Large intestine (tissue), 12 donors: ENCODE measurements around the gene SULT2B1. TPM values are rescaled to one million over a fixed set of nuclear protein-coding genes. Genes with fewer than 3 reads are reported as not detected.

Experiments
- DNase-seq, 2 donors: peaks; one replicate each; pipeline versions ENCODE4 v3.0.0 to v3.0.0-alpha.2; 2013
- H3K27ac ChIP-seq: one replicate; pipeline ENCODE4 v1.5.1; 2013; ENCODE audit warnings: low read length
- H3K27me3 ChIP-seq: 2 replicates; pipeline ENCODE4 v1.6.1; 2013; ENCODE audit warnings: low read length; ENCODE audit not compliant: control insufficient read depth, insufficient read depth
- H3K36me3 ChIP-seq: 2 replicates; pipeline ENCODE4 v1.6.1; 2013; ENCODE audit warnings: low read length; ENCODE audit not compliant: control insufficient read depth, insufficient read depth
- H3K4me1 ChIP-seq: one replicate; pipeline ENCODE4 v1.6.1; 2013; ENCODE audit warnings: low read length; ENCODE audit not compliant: control insufficient read depth, insufficient read depth
- H3K4me3 ChIP-seq: one replicate; pipeline ENCODE4 v1.5.1; 2013; ENCODE audit warnings: low read length
- H3K9me3 ChIP-seq: one replicate; pipeline ENCODE4 v1.6.1; 2013; ENCODE audit warnings: mild to moderate bottlenecking, low read depth, low read length, moderate library complexity; ENCODE audit not compliant: control insufficient read depth
- whole genome bisulfite sequencing: methylation state at CpG from one replicate; pipeline ENCODE4 v1.1.5; 2013; ENCODE audit warnings: low lambda C conversion rate; ENCODE audit not compliant: insufficient coverage; 5-methylcytosine and 5-hydroxymethylcytosine counted together
- long read RNA-seq, 11 donors: transcript quantifications; one replicate each; lab custom pipeline, GENCODE V29; 2026
- polyA plus RNA-seq: library from polyadenylated mRNA; unstranded; fragments of 120-200 nt; gene quantifications from one replicate; pipeline ENCODE4 v1.2.1, GENCODE V29; 2013

SULT2B1 gene
- 1.0 TPM for polyA plus RNA-seq
- long read RNA-seq, donor 1: 0 reads
- long read RNA-seq, donor 2, partial matches to known transcripts: 3,943 of 4,037 reads
- long read RNA-seq, donor 2, other reads (novel, unspliced or antisense): 91 of 4,037 reads
- long read RNA-seq, donor 3, partial matches to known transcripts: 0 of 2 reads
- long read RNA-seq, donor 3, other reads (novel, unspliced or antisense): 0 of 2 reads
- long read RNA-seq, donor 4: 0 reads
- long read RNA-seq, donor 5: 0 reads
- long read RNA-seq, donor 6: 0 reads
- long read RNA-seq, donor 7: 0 reads
- long read RNA-seq, donor 8, partial matches to known transcripts: 8 of 9 reads
- long read RNA-seq, donor 8, other reads (novel, unspliced or antisense): 0 of 9 reads
- long read RNA-seq, donor 9, partial matches to known transcripts: 0 of 1 reads
- long read RNA-seq, donor 9, other reads (novel, unspliced or antisense): 0 of 1 reads
- long read RNA-seq, donor 10: 0 reads
- long read RNA-seq, donor 11, partial matches to known transcripts: 2,435 of 2,477 reads
- long read RNA-seq, donor 11, other reads (novel, unspliced or antisense): 42 of 2,477 reads

DNA sequence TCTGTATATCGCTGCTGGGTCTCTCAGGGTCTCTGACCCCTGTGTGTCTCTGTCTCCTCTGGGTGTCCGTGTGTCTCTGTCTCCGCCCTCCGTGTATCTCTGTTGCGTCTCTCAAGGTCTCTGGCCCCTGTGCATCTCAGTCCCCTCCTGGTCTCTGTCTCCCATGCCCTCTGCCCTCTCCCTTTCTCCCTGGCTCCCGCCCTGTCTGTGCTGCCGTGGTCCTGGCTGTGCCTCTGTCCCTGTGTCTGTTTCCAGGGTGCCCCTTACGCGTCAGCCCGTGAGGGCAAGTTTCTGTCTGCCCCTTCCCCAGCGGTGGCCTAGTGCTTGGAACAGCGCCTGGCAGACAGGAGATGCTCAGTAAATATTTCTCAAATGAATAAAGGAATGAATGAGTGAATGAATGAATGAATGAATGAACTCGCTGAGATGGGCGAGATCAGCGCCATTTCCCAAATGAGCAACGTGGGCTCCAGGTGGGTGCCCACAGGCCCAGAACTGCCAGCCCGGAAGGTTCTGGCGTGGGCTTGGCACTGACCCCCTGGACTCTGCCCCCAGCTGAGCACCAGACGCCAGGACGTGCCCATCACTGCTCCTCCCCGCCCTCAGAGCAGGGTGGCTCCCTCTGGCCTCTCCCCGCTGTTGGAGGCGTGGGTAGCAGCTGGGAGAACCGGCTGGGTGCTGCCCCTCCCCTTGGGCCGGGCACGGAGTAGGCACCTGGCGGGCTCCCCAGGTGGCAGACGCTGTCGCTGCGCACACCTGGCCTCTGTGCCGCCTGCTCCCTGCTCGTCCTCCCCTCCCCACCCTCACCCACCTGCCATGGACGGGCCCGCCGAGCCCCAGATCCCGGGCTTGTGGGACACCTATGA is at the start of gene SULT2B1:
TSS of gene SULT2B1 (plus strand) at position 736 of the 866 bp plus-strand sequence. CDS start at position 817, 81 bp downstream.
- 17% methylated on average over 1 of the region's 36 CpGs for WGBS
- Histone ChIP-seq H3K27ac (peak within 1 kb of the TSS; percentile 30), H3K4me3 (no peak within 1 kb of the TSS), H3K27me3 (no peaks in the 10 kb centered on the region), H3K4me1 (peaks cover 46% of the 10 kb centered on the region), H3K36me3 (no peaks in the 10 kb centered on the region), H3K9me3 (peaks cover 3% of the 10 kb centered on the region)
- DNase-seq: peak; percentile 63 to 84

DNA sequence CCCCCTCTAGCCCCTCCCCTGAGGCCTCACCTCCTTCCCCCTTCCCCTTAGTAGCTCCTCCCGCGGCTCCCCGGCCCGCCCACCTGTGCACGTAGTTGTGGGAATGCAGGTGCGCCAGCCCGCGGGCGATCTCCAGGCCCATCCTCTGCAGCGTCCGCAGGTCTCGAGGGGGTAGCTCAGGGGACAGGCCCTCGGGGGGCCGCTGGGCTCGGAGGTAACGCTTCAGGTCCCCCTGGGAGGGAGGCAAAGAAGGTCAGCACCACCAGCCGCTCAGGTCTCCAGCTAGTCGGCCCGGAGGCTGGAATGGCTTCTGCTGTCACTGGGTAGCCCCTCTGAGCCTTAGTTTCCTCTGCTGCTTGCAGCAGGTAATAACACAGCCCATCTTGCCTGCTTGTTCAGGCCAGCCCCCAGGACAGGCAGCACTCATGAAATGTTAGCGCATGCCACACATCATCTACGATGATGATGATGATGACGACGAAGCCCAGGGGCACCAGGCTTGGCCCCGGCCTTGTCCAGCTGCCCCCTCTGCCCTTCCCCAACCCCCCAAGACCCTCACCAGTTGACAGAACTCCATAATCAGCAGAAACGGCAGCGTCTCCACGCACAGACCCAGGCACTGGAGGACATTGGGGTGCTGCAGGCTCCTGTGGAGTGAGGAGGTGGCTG is 49.5 kb upstream of the SULT2B1 start:
- Histone ChIP-seq H3K36me3 (no peaks in the 10 kb centered on the region), H3K9me3 (no peaks in the 10 kb centered on the region), H3K27ac (peak overlapping the region; percentile 64), H3K27me3 (peaks cover 24% of the 10 kb centered on the region), H3K4me1 (peaks cover 22% of the 10 kb centered on the region), H3K4me3 (peak overlapping the region; percentile 55)
- WGBS: no CpG with 5 or more reads among the region's 27 CpGs
- DNase-seq: no peak

DNA sequence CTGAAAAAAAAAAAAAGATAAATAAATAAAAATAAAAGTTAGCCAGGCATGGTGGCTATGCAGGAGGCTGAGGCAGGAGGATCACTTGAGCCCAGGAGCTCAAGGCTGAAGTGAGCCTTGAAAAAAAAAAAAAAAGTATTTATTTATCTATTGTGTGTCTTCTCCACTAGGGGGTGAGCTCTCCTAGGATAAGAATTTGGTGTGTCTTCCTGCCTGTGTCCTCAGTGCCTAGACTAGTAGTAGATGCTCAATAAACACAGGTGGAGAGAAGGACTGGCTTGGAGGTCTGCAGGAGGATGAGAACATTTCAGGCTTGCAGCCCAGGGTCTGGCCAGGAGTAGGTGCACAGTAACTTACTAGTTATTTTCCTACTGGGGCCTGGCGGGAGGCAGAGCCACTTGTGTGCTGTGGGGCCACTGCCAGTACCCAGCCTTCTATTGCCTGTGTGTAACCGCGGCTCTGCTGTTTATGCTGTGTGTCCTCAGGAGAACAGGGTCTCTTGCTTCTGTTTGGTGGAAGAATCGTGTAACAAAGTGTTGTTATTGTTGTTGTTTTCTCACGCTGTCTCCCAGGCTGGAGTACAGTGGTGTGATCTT is 45.7 kb upstream of the SULT2B1 start:
- no CpG with 5 or more reads among the region's 5 CpGs for WGBS

DNA sequence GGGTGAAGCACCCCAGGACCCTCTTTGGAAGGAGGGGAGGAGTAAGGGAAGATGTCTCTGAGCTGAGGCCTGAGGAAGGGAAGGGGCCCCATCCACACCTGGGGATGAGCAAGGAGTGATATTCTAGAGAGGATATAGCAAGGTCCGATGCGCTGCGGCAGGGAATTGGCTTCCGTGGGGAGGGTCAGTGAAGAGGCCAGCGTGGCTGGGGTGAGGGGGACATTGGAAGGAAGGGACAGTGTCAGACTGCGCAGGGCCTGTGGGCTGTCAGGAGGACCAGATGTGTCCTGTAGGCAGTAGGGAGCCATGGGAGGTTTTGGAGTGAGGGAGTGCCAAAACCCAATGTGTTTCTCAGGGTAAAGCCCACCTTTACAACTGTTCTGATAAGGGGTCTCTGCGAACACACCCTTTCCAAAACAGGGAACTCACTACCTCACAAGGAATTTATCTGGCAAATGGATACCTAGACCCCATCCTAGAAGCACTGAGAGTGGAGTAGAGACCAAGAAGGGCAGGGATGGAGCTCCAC is 44.0 kb upstream of the SULT2B1 start:
- no CpG with 5 or more reads among the region's 7 CpGs for WGBS
- no peak overlapping the region for H3K4me3 ChIP-seq

More for the DNA sequence above, 45.7 kb upstream of the SULT2B1 start:
- no peak overlapping the region for H3K27ac ChIP-seq
- H3K4me3 ChIP-seq: no peak overlapping the region
- H3K27me3 ChIP-seq: peaks cover 23% of the 10 kb centered on the region
- no peaks in the 10 kb centered on the region for H3K36me3 ChIP-seq
- H3K4me1 ChIP-seq: peaks cover 7% of the 10 kb centered on the region
- H3K9me3 ChIP-seq: no peaks in the 10 kb centered on the region
- DNase-seq: no peak

DNA sequence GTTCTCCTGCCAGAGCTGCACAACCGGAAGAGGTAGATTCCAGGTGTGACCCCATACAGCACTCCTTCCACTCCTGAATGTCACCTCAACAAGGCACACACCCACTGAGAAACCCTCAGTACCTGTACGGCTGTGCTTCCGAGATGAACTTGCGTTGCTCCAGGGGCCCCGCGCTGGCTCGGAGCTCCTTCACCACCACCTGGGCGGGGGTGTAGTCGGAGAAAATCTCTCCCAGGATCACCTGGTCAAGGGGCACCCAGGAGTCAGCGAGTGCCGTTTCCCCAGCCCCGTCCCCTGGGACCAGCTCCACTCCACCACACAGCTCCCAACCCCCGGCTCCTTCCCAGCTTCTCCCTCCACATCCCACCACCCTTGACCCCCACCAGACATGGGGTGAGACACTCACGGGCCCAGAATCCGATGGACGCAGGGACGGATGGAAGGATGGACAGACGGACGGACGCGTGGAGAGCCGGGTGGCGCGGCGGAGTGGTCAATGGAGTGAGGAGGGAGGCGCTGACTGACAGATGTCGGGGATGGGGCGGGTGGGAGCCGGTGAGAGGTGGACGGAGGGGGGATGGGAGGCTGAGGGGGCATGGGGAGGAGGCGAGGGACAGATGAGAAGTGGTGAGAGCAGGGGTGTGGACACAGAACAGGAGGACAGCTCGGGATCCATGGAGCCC is 43.1 kb upstream of the SULT2B1 start:
- no peak overlapping the region for H3K4me3 ChIP-seq
- peaks cover 4% of the 10 kb centered on the region for H3K9me3 ChIP-seq
- no peak for DNase-seq
- H3K27ac ChIP-seq: no peak overlapping the region
- peaks cover 41% of the 10 kb centered on the region for H3K27me3 ChIP-seq
- peaks cover 5% of the 10 kb centered on the region for H3K4me1 ChIP-seq
- 78% methylated on average over 7 of the region's 32 CpGs for WGBS
- no peaks in the 10 kb centered on the region for H3K36me3 ChIP-seq

More for the DNA sequence above, 44.0 kb upstream of the SULT2B1 start:
- DNase-seq: no peak
- H3K4me1 ChIP-seq: no peaks in the 10 kb centered on the region
- no peaks in the 10 kb centered on the region for H3K36me3 ChIP-seq
- H3K27me3 ChIP-seq: peaks cover 34% of the 10 kb centered on the region
- H3K9me3 ChIP-seq: no peaks in the 10 kb centered on the region
- no peak overlapping the region for H3K27ac ChIP-seq

DNA sequence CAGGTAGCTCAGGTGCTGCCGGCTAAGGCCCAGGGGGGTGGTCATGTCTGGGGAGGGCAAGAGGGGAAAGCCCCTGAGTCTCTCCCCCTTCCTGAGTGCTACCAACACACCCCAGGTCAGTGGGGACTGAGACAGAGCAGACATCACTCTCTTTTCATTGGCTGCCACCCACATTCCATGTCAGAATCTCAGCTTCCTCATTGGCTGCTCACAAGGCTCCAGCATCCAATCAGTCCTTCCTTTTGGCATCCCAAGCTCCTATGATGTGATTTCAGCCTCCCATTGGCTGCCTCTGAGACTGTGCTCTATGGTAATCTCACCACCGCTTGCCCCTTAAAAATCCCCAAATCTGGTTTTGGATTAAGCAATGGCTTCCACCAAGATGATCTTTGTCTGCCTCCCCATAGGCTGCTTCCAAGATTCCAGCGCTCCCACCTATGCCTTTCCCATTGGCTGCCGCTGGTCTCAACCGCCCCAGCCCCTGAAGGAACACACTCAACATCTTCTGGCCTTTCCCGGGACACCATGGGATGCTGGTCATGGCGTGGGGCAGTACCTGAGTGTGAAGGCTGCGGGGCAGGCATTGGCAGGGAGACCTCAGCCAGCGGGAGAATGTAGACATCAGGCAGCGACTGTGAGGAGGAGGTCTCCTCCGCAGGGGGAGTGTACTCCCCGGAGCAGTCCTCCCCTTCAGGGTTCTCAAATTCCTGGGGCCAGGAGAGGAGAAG is 42.3 kb upstream of the SULT2B1 start:
- no peak for DNase-seq
- Histone ChIP-seq H3K27ac (no peak overlapping the region), H3K9me3 (peaks cover 4% of the 10 kb centered on the region), H3K4me3 (no peak overlapping the region), H3K27me3 (peaks cover 41% of the 10 kb centered on the region), H3K36me3 (no peaks in the 10 kb centered on the region), H3K4me1 (peaks cover 5% of the 10 kb centered on the region)
- WGBS: no CpG with 5 or more reads among the region's 12 CpGs

DNA sequence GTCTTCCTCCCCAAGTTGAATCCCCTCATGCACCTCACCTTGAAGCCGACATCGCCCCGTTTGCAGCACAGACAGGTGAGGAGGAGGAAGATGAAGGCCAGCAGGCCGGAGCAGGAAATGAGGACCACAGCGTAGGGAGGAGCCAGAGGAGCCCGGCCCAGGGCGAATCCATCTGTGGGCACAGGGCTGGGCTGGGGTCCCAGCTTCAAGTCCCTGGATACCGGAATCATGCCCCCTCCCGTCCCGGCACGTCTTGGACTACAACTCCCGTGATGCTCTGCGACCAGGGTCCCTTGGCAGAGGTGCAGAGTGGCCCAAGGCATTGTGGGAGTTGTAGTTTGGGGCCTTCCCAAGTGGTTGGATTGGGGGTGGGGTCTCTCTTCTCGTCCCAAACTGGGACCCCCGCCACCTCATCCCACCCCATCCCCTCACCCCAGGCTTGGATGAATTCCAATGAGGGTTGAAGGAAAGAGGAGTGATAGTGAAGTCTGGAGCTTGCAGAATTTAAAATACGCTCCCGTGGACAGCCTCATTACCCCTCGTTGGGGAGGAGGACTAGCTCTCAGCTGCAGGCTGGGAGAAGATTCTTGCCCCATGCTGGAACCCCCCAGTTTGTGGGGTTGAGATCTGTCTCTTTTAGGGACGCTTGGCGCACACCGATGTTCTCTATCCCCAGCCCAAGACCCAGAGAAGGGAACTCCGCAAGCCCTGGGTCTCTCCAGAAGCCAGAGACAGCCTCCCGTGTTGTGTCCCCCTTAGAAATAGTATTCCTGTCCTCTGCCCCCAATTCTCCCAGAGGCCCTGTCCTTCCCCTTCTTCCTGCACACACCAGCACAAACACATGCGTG is 41.3 kb upstream of the SULT2B1 start:
- H3K4me1 ChIP-seq: peaks cover 5% of the 10 kb centered on the region
- H3K9me3 ChIP-seq: peaks cover 4% of the 10 kb centered on the region
- DNase-seq: no peak
- H3K36me3 ChIP-seq: no peaks in the 10 kb centered on the region
- WGBS: no CpG with 5 or more reads among the region's 24 CpGs
- no peak overlapping the region for H3K27ac ChIP-seq
- H3K4me3 ChIP-seq: peak overlapping the region; percentile 17
- peaks cover 41% of the 10 kb centered on the region for H3K27me3 ChIP-seq

DNA sequence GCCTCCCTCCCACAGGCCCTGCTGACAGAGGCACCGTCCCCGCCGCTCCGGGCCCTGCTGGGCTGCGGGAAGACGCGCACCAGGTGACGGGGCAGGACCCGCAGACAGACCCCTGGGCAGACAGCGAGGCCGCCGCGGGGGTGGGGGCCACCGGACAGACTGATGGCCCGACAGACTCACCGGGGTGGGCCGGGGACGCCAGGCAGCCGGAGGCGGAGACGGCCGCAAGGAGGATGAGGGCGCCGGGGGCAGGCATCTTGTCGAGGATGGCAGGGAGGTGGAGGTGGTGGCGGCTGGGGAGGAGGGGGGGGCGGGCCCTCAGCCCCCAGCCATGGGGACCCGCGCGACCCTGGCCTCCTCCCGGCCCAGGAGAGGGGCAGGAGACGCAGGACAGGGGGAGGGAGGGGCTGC is 40.6 kb upstream of the SULT2B1 start:
- WGBS: no CpG with 5 or more reads among the region's 32 CpGs
- no peak for DNase-seq
- no peak overlapping the region for H3K27ac ChIP-seq
- H3K9me3 ChIP-seq: peaks cover 4% of the 10 kb centered on the region
- no peak overlapping the region for H3K4me3 ChIP-seq
- H3K4me1 ChIP-seq: peaks cover 5% of the 10 kb centered on the region
- peaks cover 41% of the 10 kb centered on the region for H3K27me3 ChIP-seq
- no peaks in the 10 kb centered on the region for H3K36me3 ChIP-seq
